ENCODE measurements around the gene BEST1. TPM values are rescaled to one million over a fixed set of nuclear protein-coding genes. Genes with fewer than 3 reads are reported as not detected.
A peak's percentile ranks its signal among the peaks of the same experiment; 100 is the strongest.

The BEST1 gene
- total and polyA plus RNA-seq, 2 of the 13 experiments (the other 11 are each of a cell fraction or from before 2014, with no cell fraction given) = 0.09 to 0.65 TPM

DNA sequence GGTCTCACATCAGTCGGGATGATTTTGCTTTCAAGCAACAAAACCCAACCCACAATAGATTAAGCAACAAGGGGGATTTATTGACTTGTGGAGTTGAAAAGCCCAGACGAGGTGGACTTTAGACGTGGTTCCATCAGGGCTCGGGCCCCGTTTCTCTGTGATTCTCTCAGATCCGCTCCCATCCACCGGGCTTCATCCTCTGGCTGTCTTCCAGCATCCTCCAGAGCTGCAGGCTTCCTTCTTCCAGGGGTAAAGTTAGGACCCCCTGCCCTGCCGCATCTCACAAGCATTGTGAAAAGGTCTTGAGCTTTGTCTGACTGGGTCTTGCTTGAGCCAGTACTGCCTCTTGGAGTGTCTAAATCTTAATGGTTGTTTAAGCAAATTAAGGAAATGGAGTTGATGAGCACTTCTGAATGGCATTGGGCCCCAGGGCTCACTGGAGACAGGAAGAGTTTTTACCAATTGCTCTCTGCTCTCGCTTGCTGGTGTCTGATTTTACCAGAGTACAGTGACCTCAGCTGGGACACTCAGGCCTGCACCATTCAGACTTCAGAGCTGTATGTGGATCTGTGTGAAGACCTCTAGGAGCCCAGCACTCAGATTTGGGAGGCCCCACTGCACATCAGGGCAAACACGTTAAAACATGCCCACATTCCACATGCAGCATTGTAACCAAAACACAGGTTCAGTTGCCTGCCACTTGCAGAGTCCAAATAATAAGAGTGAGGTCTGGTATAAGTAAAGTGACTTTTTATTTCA lies 30.8 kb downstream of the BEST1 start (continued):
- TF ChIP-seq, protein P1, sequence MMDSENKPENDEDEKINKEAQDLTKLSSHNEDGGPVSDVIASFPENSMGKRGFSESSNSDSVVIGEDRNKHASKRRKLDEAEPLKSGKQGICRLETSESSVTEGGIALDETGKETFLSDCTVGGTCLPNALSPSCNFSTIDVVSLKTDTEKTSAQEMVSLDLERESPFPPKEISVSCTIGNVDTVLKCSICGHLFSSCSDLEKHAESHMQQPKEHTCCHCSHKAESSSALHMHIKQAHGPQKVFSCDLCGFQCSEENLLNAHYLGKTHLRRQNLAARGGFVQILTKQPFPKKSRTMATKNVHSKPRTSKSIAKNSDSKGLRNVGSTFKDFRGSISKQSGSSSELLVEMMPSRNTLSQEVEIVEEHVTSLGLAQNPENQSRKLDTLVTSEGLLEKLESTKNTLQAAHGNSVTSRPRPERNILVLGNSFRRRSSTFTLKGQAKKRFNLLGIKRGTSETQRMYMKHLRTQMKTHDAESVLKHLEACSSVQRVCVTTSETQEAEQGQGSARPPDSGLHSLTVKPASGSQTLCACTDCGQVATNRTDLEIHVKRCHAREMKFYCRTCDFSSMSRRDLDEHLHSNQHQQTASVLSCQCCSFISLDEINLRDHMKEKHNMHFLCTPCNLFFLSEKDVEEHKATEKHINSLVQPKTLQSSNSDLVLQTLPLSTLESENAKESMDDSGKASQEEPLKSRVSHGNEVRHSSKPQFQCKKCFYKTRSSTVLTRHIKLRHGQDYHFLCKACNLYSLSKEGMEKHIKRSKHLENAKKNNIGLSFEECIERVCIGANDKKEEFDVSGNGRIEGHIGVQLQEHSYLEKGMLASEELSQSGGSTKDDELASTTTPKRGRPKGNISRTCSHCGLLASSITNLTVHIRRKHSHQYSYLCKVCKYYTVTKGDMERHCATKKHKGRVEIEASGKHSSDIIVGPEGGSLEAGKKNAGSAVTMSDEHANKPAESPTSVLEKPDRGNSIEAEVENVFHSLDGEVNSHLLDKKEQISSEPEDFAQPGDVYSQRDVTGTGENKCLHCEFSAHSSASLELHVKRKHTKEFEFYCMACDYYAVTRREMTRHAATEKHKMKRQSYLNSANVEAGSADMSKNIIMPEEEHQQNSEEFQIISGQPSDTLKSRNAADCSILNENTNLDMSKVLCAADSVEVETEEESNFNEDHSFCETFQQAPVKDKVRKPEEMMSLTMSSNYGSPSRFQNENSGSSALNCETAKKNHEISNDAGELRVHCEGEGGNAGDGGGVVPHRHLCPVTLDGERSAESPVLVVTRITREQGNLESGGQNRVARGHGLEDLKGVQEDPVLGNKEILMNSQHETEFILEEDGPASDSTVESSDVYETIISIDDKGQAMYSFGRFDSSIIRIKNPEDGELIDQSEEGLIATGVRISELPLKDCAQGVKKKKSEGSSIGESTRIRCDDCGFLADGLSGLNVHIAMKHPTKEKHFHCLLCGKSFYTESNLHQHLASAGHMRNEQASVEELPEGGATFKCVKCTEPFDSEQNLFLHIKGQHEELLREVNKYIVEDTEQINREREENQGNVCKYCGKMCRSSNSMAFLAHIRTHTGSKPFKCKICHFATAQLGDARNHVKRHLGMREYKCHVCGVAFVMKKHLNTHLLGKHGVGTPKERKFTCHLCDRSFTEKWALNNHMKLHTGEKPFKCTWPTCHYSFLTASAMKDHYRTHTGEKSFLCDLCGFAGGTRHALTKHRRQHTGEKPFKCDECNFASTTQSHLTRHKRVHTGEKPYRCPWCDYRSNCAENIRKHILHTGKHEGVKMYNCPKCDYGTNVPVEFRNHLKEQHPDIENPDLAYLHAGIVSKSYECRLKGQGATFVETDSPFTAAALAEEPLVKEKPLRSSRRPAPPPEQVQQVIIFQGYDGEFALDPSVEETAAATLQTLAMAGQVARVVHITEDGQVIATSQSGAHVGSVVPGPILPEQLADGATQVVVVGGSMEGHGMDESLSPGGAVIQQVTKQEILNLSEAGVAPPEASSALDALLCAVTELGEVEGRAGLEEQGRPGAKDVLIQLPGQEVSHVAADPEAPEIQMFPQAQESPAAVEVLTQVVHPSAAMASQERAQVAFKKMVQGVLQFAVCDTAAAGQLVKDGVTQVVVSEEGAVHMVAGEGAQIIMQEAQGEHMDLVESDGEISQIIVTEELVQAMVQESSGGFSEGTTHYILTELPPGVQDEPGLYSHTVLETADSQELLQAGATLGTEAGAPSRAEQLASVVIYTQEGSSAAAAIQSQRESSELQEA (CRISPR knock-in tag; IDR thresholded peaks at IDR 0.05; ENCODE audit: not compliant biosample characterization) = no peak
- no peak for TF ChIP-seq ZNF232 (CRISPR knock-in tag; IDR thresholded peaks at IDR 0.05; ENCODE audit: borderline replicate concordance)
- TF ChIP-seq NFYB (CRISPR knock-in tag; IDR thresholded peaks at IDR 0.05) = no peak
- no peak for TF ChIP-seq ARNT (IDR thresholded peaks at IDR 0.05)
- no peak for TF ChIP-seq FOXA1 (IDR thresholded peaks at IDR 0.05)
- no peak; the same call in 1 of the 2 replicates for TF ChIP-seq FOXA1 (CRISPR knock-in tag; IDR thresholded peaks at IDR 0.05)
- no peak for TF ChIP-seq SNAI1 (CRISPR knock-in tag; IDR thresholded peaks at IDR 0.05; ENCODE audit: borderline replicate concordance)
- no peak for TF ChIP-seq KMT2B (CRISPR knock-in tag; IDR thresholded peaks at IDR 0.05)
- TF ChIP-seq, protein P2, sequence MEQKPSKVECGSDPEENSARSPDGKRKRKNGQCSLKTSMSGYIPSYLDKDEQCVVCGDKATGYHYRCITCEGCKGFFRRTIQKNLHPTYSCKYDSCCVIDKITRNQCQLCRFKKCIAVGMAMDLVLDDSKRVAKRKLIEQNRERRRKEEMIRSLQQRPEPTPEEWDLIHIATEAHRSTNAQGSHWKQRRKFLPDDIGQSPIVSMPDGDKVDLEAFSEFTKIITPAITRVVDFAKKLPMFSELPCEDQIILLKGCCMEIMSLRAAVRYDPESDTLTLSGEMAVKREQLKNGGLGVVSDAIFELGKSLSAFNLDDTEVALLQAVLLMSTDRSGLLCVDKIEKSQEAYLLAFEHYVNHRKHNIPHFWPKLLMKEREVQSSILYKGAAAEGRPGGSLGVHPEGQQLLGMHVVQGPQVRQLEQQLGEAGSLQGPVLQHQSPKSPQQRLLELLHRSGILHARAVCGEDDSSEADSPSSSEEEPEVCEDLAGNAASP (CRISPR knock-in tag; IDR thresholded peaks at IDR 0.05; ENCODE audit: borderline replicate concordance) = peak; percentile 51; the same call in 1 of the 2 replicates
- peak; percentile 21; the same call in 1 of the 2 replicates for TF ChIP-seq KDM2A (CRISPR knock-in tag; IDR thresholded peaks at IDR 0.05; ENCODE audit: borderline replicate concordance, low read depth)
- TF ChIP-seq, protein P3, sequence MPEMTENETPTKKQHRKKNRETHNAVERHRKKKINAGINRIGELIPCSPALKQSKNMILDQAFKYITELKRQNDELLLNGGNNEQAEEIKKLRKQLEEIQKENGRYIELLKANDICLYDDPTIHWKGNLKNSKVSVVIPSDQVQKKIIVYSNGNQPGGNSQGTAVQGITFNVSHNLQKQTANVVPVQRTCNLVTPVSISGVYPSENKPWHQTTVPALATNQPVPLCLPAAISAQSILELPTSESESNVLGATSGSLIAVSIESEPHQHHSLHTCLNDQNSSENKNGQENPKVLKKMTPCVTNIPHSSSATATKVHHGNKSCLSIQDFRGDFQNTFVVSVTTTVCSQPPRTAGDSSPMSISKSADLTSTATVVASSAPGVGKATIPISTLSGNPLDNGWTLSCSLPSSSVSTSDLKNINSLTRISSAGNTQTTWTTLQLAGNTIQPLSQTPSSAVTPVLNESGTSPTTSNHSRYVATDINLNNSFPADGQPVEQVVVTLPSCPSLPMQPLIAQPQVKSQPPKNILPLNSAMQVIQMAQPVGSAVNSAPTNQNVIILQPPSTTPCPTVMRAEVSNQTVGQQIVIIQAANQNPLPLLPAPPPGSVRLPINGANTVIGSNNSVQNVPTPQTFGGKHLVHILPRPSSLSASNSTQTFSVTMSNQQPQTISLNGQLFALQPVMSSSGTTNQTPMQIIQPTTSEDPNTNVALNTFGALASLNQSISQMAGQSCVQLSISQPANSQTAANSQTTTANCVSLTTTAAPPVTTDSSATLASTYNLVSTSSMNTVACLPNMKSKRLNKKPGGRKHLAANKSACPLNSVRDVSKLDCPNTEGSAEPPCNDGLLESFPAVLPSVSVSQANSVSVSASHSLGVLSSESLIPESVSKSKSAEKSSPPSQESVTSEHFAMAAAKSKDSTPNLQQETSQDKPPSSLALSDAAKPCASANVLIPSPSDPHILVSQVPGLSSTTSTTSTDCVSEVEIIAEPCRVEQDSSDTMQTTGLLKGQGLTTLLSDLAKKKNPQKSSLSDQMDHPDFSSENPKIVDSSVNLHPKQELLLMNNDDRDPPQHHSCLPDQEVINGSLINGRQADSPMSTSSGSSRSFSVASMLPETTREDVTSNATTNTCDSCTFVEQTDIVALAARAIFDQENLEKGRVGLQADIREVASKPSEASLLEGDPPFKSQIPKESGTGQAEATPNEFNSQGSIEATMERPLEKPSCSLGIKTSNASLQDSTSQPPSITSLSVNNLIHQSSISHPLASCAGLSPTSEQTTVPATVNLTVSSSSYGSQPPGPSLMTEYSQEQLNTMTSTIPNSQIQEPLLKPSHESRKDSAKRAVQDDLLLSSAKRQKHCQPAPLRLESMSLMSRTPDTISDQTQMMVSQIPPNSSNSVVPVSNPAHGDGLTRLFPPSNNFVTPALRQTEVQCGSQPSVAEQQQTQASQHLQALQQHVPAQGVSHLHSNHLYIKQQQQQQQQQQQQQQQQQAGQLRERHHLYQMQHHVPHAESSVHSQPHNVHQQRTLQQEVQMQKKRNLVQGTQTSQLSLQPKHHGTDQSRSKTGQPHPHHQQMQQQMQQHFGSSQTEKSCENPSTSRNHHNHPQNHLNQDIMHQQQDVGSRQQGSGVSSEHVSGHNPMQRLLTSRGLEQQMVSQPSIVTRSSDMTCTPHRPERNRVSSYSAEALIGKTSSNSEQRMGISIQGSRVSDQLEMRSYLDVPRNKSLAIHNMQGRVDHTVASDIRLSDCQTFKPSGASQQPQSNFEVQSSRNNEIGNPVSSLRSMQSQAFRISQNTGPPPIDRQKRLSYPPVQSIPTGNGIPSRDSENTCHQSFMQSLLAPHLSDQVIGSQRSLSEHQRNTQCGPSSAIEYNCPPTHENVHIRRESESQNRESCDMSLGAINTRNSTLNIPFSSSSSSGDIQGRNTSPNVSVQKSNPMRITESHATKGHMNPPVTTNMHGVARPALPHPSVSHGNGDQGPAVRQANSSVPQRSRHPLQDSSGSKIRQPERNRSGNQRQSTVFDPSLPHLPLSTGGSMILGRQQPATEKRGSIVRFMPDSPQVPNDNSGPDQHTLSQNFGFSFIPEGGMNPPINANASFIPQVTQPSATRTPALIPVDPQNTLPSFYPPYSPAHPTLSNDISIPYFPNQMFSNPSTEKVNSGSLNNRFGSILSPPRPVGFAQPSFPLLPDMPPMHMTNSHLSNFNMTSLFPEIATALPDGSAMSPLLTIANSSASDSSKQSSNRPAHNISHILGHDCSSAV (CRISPR knock-in tag; IDR thresholded peaks at IDR 0.05; ENCODE audit: borderline replicate concordance) = no peak
